ENCODE measurements around the gene MRPL48.
"Not testable (repeated sequence)": the region's sequence is repeated elsewhere in the genome, so short reads cannot be mapped to it uniquely, and the experiment has no call there.

Gene MRPL48

DNA sequence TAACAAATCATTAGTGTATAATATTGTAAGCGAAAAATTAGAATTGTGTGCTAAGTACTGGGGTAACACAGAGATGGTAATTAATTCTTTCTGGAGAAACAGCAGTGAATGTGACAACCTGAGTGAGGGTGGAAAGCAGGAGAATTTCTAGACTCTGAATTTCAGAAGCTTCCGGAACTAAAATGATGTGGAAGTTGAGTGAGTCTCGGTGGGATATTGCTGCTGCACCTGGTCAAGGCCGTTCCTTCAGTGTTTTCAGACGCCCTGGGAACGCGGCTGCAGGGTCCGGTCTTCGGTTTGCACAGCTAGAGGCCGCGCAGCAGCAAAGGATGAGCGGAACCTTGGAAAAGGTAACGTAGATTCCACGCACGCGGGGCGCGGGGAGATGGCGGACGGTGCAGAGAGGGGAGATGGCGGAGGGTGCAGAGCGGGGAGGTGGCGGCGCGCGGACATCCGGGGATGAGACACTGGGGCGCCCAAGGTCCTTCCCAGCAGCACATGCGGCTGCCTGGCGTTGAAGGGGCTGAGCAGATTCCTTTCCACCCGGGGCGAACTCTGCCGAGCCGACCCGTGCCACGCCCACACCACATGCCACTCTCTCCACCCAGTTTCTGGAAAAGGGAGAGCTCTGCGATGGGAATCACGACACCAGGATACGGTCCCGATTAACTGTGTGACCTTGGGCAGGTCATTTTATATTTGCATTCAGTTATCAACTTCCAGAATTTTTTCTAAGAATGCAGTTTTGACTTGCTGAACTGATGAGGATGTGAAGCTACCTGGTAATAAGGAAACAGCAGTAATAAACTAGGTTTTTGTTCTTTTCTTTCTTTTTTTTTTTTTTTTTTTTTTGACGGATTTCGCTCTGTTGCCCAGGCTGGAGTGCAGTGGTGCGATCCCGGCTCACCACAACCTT is at the start of gene MRPL48:
Gene MRPL48 (plus strand): TSS at position 232 of the 916 bp plus-strand sequence. CDS start 98 bp downstream, at position 330.
- peak; percentile 80 for DNase-seq (ENCODE audit: low read depth)

GRCh38 chr11:73743045-73743444 is 44.6 kb upstream of the MRPL48 start:
- DNase-seq (ENCODE audit: low read depth) = no peak

GRCh38 chr11:73746701-73747100 is 41.0 kb upstream of the MRPL48 start:
- DNase-seq (ENCODE audit: low read depth) = no peak

DNA sequence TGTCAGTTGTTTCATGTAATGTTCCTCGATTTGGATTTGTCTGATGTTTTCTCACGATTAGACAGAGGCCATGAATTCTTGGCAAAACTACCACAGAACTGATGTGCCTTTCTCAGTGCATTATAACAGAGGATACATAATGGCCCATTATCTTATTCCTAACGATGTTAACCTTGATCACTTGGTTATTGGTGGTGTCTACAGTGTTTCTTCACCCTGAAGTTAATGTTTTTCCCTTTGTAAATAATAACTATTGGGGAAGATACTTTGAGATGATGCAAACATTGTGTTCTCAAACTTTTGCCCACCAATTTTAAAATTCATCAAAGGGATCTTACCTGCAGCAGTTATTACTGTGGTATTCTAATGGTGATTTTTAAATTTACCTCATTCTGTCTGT is 39.9 kb upstream of the MRPL48 start:
- DNase-seq (ENCODE audit: low read depth) = no peak

- no peak for DNase-seq (ENCODE audit: low read depth)
Observed at GRCh38 chr11:73748300-73748699, 39.4 kb upstream of the MRPL48 start.

DNA sequence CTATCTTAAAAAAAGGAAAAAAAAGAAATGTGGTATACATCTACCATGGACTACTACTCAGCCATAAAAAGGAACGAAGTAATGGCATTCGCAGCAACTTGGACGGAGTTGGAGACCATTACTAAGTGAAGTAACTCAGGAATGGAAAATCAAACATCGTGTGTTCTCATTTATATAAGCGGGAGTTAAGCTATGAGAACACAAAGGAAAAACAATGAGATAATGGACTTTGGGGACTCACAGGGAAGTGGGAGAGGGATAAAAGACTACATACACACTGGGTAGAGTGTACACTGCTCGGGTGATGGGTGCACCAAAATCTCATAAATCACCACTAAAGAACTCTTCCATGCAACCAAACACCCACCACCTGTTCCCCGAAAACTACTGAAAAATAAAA is 38.6 kb upstream of the MRPL48 start:
- no peak for DNase-seq (ENCODE audit: low read depth)

DNA sequence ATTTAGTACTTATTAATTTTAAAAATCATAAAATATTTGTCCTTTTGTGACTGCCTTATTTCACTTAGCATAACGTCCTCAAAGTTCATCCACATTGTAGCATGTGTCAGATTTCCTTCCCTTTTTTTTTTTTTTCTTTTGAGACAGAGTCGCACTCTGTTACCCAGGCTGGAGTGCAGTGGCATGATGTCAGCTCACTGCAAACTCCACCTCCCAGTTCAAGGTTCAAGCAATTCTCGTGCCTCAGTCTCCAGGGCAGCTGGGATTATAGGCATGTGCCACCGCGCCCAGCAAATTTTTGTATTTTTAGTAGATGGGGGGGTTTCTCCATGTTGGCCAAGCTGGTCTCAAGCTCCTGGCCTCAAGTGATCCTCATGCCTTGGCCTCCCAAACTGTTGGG is 37.4 kb upstream of the MRPL48 start:
- no peak for DNase-seq (ENCODE audit: low read depth)

DNA sequence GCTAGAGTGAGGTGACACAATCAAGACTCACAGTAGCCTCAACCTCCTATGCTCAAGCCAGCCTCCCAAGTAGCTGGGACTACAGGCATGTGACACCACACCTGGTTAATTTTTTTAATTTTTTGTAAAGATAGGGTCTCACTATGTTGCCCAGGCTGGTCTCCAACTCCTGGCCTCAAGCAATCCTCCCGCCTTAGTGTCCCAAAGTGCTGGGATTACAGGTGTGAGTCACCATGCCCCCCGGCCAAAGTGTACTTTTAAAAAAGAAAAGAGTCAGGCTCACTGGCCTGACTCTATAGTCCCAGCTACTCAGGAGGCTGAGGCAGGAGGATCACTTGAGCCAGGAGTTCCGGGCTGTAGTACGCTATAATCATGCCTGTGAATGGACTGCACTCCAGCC is 36.8 kb upstream of the MRPL48 start:
- not testable (repeated sequence) for DNase-seq (ENCODE audit: low read depth)

- DNase-seq (ENCODE audit: low read depth) = no peak
Observed at GRCh38 chr11:73752216-73752867, 35.3 kb upstream of the MRPL48 start.

DNA sequence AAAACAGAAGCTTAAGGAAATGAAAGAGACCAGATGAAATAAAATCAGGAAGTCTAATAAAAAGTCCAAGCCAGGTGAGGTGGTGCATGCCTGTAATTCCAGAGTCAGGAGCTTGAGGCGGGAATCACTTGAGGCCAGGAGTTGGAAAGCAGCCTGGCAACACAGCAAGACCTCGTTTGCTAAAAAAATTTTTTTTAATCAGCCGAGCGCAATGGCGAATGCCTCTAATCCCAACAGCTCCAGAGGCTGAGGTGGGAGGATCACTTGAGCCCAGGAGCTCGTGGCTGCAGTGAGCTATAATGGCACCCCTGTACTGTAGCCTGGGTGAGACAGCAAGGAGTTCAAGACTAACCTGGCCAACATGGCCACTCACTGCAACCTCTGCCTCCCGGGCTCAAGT is 34.8 kb upstream of the MRPL48 start:
- no peak for DNase-seq (ENCODE audit: low read depth)

DNA sequence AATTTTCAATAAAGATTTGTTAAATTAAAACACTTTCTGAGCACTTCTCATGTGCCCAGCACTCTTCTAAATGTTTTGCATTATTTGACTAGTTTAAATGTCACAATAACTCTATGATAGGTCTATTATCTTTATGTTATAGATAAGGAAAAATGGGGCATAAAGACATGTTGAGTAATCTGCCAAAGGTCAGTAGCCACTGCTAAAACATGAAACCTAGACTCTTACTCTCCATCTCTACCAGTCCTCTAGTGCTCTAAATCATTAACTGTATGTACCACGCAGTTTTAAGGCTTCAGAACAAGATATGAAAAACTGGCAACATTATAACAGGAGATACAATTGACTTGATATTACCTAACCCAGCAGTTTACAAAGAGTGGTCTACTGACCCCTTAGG is 33.7 kb upstream of the MRPL48 start:
- no peak for DNase-seq (ENCODE audit: low read depth)

GRCh38 chr11:73755670-73756069 is 32.0 kb upstream of the MRPL48 start:
- DNase-seq (ENCODE audit: low read depth) = no peak

GRCh38 chr11:73757598-73757997 is 30.1 kb upstream of the MRPL48 start:
- no peak for DNase-seq (ENCODE audit: low read depth)

DNA sequence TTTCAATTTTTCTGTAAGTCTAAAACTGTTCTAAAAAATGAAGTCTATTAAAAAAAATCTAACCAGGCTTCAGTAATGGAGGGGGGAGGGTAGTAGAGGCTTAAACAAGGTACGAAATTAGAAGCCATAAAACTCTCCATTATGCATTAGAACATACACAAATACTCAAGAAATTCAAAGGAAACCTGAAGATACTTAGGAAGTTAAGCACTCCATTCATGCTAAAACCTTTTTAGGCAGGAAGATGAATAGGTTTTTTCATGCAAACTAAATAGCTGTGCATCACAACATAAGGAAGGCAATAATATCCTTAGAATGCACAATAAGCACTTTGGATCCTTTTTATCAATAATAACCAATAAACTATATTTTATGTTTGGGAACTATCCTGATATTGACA is 29.2 kb upstream of the MRPL48 start:
- no peak for DNase-seq (ENCODE audit: low read depth)

GRCh38 chr11:73759610-73760134 is 28.0 kb upstream of the MRPL48 start:
- DNase-seq (ENCODE audit: low read depth) = no peak

DNA sequence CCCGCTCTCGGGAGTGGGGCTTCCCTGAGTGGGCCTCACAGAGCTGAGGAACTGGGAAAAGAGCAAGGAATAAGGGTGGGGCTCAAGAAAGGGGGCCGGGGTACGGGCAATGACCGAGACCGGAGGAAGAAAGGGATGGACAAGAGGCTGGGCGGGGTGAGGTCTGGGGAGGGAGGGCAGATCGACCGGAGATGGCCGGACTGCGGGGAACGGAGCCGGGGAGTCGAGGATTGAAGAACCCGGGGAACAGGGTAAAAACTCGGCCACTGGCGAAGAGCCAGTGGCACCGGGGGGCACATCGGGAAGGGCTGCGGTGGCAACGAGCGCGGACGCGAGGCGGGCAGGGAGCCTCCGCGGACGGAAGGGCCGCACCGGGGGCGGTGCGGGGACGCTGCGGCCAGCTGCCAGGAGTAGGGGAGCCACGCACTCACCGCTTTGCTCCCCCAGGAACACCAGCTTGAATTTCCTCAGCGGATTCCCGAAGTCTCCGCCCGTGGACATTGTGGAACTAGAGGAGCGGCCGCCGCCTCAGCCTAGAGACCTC is 27.5 kb upstream of the MRPL48 start:
- DNase-seq (ENCODE audit: low read depth) = no peak

DNA sequence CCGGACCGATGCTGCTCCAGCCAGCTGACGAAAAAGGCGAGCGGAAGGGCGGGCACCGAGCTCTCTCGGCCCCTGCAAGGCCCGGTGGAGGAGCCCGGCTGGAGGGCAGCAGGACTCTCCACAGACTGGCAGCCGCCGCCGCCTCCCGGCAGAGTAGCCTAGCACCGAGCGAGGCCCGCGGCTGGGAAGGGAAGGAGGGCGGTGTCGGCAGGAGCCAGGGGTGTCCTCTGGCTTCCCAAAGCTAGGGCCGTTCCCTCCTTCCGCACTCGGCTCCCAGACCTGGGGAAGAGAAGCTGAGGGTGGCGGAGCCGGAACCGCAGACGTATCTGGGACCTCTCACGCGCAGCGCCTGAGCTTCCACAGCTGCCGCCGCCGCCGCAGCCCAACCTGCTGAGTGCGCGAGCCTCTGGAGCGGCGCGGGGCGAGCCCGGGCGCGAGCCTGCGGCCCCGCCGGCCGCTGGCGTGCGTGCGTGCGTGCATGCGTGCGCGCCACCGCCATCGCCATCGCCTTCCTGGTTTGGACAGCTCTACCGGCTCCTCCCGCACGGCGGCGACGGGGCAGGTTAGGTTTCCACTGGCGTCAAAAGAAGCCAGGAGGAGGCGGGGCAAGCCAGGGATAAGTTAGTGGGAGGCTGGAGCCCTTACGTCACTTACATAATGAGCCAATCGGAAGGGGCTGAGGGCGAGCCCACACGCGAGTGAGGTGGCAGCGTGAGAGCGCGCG is 26.8 kb upstream of the MRPL48 start, which contains the start of gene RAB6A:
Gene RAB6A (minus strand): TSS at position 396 of the 724 bp plus-strand sequence. CDS start 439 bp downstream, outside the sequence.
- peak; percentile 99 for DNase-seq (ENCODE audit: low read depth)

GRCh38 chr11:73761403-73761945 is 26.2 kb upstream of the MRPL48 start:
- no peak for DNase-seq (ENCODE audit: low read depth)

DNA sequence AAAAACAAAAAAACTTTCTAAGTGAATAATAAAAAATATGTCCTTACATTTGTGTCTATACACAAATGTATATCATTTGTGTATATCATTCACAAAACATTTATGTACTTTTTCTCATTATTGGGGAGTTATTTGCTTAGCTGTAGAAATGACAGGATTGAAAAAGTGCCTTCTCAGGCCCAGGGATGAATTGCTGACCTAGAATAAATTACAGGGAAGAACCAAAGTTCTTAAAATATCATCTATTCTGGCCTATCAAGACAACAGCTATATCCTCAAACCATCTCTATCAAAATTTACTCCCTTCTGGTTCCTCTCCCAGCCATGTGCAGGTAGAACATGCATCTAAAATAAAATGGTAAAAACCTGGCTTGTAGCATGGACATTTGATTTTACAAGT is 24.9 kb upstream of the MRPL48 start:
- no peak for DNase-seq (ENCODE audit: low read depth)

GRCh38 chr11:73766763-73767162 is 20.9 kb upstream of the MRPL48 start:
- DNase-seq (ENCODE audit: low read depth) = no peak

DNA sequence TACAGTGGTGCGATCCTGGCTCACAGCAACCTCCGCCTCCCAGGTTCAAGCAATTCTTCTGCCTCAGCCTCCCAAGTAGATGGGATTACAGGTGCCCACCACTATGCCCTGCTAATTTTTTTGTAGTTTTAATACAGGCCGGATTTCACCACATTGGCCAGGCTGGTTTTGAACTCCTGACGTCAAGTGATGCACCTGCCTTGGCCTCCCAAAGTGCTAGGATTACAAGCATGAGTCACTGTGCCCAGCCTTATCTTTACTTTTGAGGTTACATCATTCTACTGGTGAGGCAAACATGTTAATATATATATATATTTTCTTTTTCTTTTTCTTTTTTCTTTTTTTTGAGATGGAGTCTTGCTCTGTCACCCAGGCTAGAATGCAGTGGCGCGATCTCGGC is 16.9 kb upstream of the MRPL48 start:
- DNase-seq (ENCODE audit: low read depth) = not testable (repeated sequence)
